ENCODE data around the gene NLRP1. TPM values are rescaled to one million over a fixed set of nuclear protein-coding genes. Genes with fewer than 3 reads are reported as not detected.

Gene NLRP1
- total and polyA plus RNA-seq, 2 experiments from 2014 or later, result 17.5 to 33.4 TPM

DNA sequence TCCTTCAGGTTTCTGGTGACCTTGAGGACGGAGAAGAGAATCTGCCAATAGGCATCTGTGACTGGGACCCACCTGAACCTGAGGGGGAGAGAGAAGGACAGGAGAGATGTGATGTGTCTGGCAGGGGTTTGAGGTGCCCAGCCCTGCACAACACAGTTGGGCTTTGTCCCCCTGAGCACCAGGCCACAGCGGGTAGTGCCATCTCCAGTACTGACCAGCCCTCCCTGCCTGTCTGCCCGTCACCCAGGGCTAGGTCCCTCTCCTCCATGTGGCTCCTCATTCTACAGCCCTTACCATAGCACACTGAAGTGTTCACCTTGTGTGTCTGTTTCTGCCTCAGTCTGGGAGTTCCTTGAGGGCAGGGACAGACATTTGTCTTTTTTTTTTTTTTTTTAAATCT is 30.8 kb downstream of the NLRP1 start:
- Histone ChIP-seq H3K36me3 (ENCODE audit: low read depth) (peaks cover 38% of the 10 kb centered on the region), H3K27ac (no peak overlapping the region), H3K27me3 (replicated peaks; ENCODE audit: insufficient read depth) (no peaks in the 10 kb centered on the region), H2AFZ (no peak overlapping the region), H4K20me1 (ENCODE audit: insufficient read depth) (no peaks in the 10 kb centered on the region; the same call in 1 of the 2 replicates), H3K4me1 (ENCODE audit: insufficient read depth) (peaks cover 21% of the 10 kb centered on the region), H3K4me2 (ENCODE audit: unreplicated experiment) (no peak overlapping the region), H3K79me2 (ENCODE audit: insufficient read depth) (peaks cover 62% of the 10 kb centered on the region), H3F3A (ENCODE audit: insufficient read depth) (peaks cover 5% of the 10 kb centered on the region; the same call in 1 of the 2 replicates), H3K9me3 (ENCODE audit: low read depth) (no peaks in the 10 kb centered on the region), H3K4me3 (no peak overlapping the region), H3K9me2 (ENCODE audit: insufficient read depth) (no peaks in the 10 kb centered on the region), H3K9ac (no peak overlapping the region)
- no peak for DNase-seq
- WGBS, 2 experiments (ENCODE audit: low coverage in 1 of 2, low lambda C conversion rate in 2 of 2, missing lambda C conversion rate in 2 of 2), result 83 to 95% methylated on average over 3 of the region's 3 CpGs
- in situ Hi-C loops (cut with MboI), result loop anchor here (25.0 kb wide), 1 partner anchor 91 kb away; the partner anchor contains the start of gene DHX33
- TF ChIP-seq EZH2 (IDR thresholded peaks at IDR 0.05; ENCODE audit: insufficient read depth, poor library complexity, severe bottlenecking) (no peak), EZH2phosphoT487 (IDR thresholded peaks at IDR 0.05; ENCODE audit: insufficient read depth, low read depth) (no peak)

DNA sequence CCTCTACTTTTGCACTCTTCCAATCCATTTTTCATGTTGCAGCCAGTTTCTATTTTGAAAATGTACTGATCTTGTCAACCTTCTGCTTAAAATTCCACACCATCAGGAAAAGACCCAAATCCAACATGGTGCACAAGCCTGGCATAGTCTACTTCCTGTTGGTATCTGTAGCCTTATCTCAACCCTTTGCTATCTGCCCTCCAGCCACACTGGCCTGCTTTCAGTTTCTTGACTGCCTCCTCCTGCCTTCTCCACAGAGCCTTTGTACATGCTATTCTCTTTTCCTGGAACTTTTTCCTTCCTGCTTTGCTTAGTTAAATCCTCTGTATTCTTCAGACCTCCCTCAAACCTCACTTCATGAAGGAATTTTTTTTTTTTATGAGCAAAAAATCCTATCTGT is 31.5 kb downstream of the NLRP1 start:
- DNase-seq, result no peak
- Histone ChIP-seq H2AFZ (no peak overlapping the region), H3K79me2 (ENCODE audit: insufficient read depth) (peaks cover 56% of the 10 kb centered on the region), H3K9ac (no peak overlapping the region), H3K4me2 (ENCODE audit: unreplicated experiment) (no peak overlapping the region), H3K9me3 (ENCODE audit: low read depth) (no peaks in the 10 kb centered on the region), H3K4me3 (no peak overlapping the region), H3K27ac (no peak overlapping the region), H3K27me3 (replicated peaks; ENCODE audit: insufficient read depth) (no peaks in the 10 kb centered on the region), H4K20me1 (ENCODE audit: insufficient read depth) (no peaks in the 10 kb centered on the region; the same call in 1 of the 2 replicates), H3F3A (ENCODE audit: insufficient read depth) (peaks cover 5% of the 10 kb centered on the region; the same call in 1 of the 2 replicates), H3K9me2 (ENCODE audit: insufficient read depth) (no peaks in the 10 kb centered on the region), H3K36me3 (ENCODE audit: low read depth) (peaks cover 40% of the 10 kb centered on the region), H3K4me1 (ENCODE audit: insufficient read depth) (peaks cover 21% of the 10 kb centered on the region)
- TF ChIP-seq EZH2phosphoT487 (IDR thresholded peaks at IDR 0.05; ENCODE audit: insufficient read depth, low read depth), result no peak
- TF ChIP-seq EZH2 (IDR thresholded peaks at IDR 0.05; ENCODE audit: insufficient read depth, poor library complexity, severe bottlenecking), result no peak
- in situ Hi-C loops (cut with MboI), result loop anchor here (25.0 kb wide), 1 partner anchor 91 kb away; the partner anchor contains the start of gene DHX33

DNA sequence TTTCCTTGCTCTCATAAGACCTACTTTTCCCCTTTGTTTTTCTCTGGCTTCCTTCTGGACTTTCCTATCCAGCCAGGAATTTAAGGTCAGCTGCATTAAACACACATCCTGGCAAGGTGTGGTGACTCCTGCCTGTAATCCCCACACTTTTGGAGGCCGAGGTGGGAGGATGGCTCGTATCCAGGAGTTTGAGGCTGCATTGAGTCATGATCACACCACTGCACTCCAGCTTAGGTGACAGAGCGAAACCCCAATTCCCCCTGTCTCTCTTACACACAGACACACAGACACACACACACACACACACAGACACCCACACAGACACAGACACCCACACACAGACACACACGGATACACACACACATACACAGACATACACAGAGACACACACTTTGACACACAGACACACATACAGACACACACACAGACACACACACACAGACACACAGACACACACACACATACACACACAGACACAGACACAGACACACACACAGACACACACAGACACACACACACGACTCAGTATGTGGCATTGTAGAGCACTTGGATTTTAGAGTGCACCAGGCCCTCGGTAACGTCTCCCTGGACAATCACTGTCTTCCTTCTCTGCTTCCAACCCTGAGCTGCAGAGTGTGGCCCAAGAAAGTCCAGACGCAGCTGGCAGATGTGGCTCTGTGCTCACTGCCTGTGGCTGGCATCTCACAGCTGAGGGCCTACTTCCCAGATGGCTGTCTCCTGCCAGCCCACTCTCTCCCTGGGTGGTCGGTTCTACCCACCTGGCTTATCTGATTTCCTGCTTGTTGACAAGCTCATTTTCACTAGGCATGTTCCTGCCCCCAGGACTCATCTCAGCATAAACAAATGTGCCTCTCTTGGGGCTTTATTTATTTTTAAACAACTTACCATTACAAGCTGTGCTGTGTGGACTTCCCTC is 39.0 kb downstream of the NLRP1 start:
- in situ Hi-C loops (cut with MboI), result no loop called here
- Histone ChIP-seq H4K20me1 (ENCODE audit: insufficient read depth) (no peaks in the 10 kb centered on the region), H3K4me2 (ENCODE audit: unreplicated experiment) (no peak overlapping the region), H3K9ac (no peak overlapping the region), H3F3A (ENCODE audit: insufficient read depth) (no peaks in the 10 kb centered on the region), H3K4me1 (ENCODE audit: insufficient read depth) (no peaks in the 10 kb centered on the region), H3K36me3 (ENCODE audit: low read depth) (peaks cover 29% of the 10 kb centered on the region), H3K27ac (no peak overlapping the region), H3K27me3 (replicated peaks; ENCODE audit: insufficient read depth) (no peaks in the 10 kb centered on the region), H3K4me3 (no peak overlapping the region), H3K79me2 (ENCODE audit: insufficient read depth) (no peaks in the 10 kb centered on the region; the same call in 1 of the 2 replicates), H2AFZ (no peak overlapping the region), H3K9me3 (ENCODE audit: low read depth) (no peaks in the 10 kb centered on the region), H3K9me2 (ENCODE audit: insufficient read depth) (no peaks in the 10 kb centered on the region)
- TF ChIP-seq EZH2 (IDR thresholded peaks at IDR 0.05; ENCODE audit: insufficient read depth, poor library complexity, severe bottlenecking), result no peak
- no peak for TF ChIP-seq EZH2phosphoT487 (IDR thresholded peaks at IDR 0.05; ENCODE audit: insufficient read depth, low read depth)
- DNase-seq, result peak; percentile 29
- 60 to 70% methylated on average over 9 of the region's 9 CpGs for WGBS, 2 experiments (ENCODE audit: low coverage in 1 of 2, low lambda C conversion rate in 2 of 2, missing lambda C conversion rate in 2 of 2)

DNA sequence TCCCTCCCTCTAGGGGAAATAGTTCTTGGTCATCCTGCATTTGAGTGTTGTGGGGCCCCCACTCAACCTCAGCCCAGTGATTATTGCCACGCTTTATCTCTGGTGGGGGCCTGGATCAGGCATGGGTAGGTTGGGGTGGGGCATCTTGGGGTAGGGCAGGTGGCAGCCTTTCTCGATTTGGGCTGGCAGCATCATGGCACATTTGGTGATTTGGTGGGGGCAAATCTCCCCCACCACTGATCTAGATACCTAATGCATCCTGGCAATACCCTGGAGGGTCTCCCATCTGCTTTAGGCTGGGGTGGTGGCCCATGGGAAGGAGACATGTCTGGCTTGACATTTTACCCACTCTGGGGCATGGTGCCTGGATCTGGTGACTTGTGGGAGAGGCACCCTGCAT is 40.2 kb downstream of the NLRP1 start:
- H3K9ac ChIP-seq, result no peak overlapping the region
- no peak overlapping the region for H2AFZ ChIP-seq
- no peak overlapping the region for H3K4me2 ChIP-seq (ENCODE audit: unreplicated experiment)
- no peaks in the 10 kb centered on the region for H3K4me1 ChIP-seq (ENCODE audit: insufficient read depth)
- DNase-seq, result no peak
- no peaks in the 10 kb centered on the region for H4K20me1 ChIP-seq (ENCODE audit: insufficient read depth)
- H3F3A ChIP-seq (ENCODE audit: insufficient read depth), result no peaks in the 10 kb centered on the region
- in situ Hi-C loops (cut with MboI), result no loop called here
- H3K9me3 ChIP-seq (ENCODE audit: low read depth), result no peaks in the 10 kb centered on the region
- H3K27me3 ChIP-seq (replicated peaks; ENCODE audit: insufficient read depth), result no peaks in the 10 kb centered on the region
- TF ChIP-seq EZH2phosphoT487 (IDR thresholded peaks at IDR 0.05; ENCODE audit: insufficient read depth, low read depth), result no peak
- TF ChIP-seq EZH2 (IDR thresholded peaks at IDR 0.05; ENCODE audit: insufficient read depth, poor library complexity, severe bottlenecking), result no peak
- 82 to 93% methylated on average over 2 of the region's 2 CpGs for WGBS, 2 experiments (ENCODE audit: low coverage in 1 of 2, low lambda C conversion rate in 2 of 2, missing lambda C conversion rate in 2 of 2)
- no peak overlapping the region for H3K4me3 ChIP-seq
- peaks cover 17% of the 10 kb centered on the region for H3K36me3 ChIP-seq (ENCODE audit: low read depth)
- H3K79me2 ChIP-seq (ENCODE audit: insufficient read depth), result no peaks in the 10 kb centered on the region; the same call in 1 of the 2 replicates
- H3K9me2 ChIP-seq (ENCODE audit: insufficient read depth), result no peaks in the 10 kb centered on the region
- H3K27ac ChIP-seq, result no peak overlapping the region

Data from GM23248 (cell line).